Activated CD4-positive, alpha-beta T cell treated with anti-CD3 and anti-CD28 coated beads, Interleukin-2, amount 50 U/mL, for 16 hours (primary cell): ENCODE measurements around the gene SLC35F3.
A peak's percentile ranks its signal among the peaks of the same experiment; 100 is the strongest.
"Not testable (repeated sequence)": the region's sequence is repeated elsewhere in the genome, so short reads cannot be mapped to it uniquely, and the experiment has no call there.

ENCODE experiments used
- DNase-seq: peaks from one replicate; pipeline ENCODE4 v3.0.0-alpha.2; 2020

Gene SLC35F3

DNA sequence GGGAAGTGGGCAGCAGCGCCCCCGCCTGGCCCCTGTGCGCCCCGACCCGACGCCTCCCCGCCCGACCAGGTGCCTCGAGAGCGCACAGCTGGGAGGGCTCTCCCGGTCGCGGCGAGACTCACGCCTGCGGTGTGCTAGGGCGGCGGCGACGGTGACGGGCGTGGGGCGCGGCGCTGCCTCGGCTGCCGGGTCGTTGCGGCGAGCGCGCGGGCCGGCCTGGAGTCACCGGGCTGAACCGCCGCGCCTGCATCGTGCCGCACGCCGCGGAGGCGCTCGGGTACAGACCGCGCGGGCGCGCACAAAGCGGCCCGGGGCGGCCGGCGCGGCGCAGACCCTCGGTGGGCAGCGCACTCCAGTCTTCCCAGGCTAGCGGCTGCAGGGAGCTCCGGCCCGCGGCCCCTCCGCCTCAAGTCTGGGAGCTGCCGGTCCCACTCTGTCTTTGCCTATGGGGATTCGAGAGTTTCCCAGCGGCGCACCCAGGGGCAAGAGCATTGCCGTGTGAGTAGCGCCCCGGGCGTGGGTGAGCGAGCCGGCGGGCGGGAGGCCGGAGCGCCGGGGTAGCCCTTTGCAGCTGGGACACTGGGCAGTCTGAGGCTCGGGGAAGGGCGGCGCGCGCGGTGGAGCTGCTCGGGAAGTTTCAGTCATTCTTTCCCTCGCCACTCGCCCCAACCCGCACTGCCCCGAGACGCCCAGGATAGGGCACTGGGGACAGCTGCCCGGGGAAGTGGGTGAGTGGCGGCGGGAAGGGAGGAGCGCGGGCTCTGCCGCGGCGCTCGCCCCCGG is at the start of gene SLC35F3:
Gene SLC35F3, plus strand, starts transcription at position 44 of the 783 bp plus-strand sequence.
- no peak for DNase-seq

DNA sequence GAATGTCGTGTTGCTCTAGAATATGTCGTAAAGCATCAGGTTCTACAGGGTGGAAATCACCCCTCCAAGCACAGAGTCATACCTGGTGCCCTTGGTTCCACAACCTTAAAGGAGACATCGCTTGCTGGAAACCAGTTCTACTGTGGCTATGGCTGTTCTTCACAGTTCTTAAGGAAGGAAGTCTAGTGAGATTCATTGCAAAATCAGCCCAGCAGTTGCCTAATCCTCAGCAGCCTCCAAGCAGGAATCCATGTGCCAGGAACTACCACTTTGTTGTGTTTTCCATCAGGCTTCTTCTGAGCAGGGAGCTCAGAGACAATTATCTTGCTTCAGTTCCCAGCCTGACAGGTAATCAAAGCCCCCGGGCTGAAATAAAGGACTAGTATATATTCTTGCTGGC is 45.0 kb upstream of the SLC35F3 start:
- DNase-seq, result no peak

DNA sequence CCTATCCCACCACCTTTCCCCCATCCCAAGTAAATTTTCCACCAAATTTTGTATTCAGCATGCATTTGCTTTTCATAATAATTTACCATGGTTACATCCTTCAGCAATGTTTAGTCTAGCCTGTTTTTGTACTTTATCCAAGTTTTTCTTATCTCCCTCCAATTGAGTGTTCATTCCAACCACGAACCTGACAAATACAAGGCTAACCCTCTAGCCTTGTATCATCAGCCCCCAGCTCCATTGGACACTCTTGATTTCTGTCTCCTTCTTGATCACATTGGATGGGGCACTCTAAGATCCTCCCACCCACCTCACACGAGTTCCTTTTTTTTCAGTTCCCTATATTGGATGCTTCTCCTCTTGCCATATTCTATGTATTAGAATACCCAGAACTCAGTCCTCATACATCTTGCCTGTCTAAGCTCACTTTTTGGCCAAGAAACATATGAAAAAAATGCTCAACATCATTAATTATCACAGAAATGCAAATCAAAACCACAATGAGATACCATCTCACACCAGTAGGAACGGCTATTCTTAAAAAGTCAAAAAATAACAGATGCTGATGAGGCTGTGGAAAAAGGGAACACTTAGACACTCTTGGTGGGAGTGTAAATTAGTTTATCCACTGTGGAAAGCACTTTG is 40.5 kb upstream of the SLC35F3 start:
- DNase-seq, result no peak

DNA sequence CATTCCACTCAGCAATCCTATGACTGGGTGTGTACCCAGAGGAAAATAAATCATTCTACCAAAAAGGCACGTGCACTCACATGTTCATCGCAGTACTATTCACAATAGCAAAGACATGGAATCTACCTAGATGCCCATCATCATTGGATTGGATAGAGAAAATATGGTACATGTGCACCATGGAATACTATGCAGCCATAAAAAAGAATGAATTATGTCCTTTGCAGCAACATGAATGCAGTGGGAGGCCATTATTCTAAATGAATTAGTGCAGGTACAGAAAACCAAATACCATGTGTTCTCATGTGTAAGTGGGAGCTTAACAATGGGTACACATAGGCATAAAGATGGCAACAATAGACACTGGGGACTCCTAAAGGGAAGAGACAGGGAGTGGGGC is 39.9 kb upstream of the SLC35F3 start:
- DNase-seq, result no peak

DNA sequence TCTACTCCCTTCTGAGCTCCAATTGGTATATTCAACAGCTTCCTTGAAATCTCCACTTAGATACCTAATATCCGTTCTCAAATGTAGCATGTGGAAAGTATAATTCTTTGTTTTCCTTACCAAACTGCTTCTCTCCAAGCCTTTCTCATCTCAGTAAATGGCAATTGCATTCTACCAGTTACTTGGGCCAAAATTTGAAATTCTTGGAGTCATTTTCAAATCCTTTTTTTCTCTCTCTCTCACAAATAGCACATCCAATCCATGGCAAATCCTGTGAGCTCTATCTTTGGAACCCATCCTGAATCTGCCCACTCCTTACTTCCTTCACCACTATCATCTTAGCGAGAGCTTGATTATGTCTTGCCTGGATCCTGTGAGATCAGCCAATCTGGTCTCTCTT is 39.3 kb upstream of the SLC35F3 start:
- no peak for DNase-seq

DNA sequence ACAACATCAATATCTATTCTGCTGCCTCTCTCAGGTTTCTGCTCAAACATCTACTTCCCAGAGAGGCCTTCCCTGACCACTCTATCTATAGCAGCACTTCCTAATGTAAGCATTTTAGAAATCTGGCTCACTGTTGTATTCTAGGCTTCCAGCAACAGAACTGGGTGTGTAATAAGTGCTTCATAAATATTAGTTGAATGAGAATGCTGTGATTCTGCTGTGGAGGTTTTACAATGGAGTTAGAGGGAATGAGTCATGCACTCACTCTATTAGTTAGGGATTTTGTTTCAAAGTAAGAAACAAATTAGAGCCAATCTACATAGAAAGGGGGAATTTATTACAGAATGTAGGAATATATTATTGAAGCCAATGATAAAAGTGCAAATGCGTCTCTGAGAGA is 38.6 kb upstream of the SLC35F3 start:
- no peak for DNase-seq

DNA sequence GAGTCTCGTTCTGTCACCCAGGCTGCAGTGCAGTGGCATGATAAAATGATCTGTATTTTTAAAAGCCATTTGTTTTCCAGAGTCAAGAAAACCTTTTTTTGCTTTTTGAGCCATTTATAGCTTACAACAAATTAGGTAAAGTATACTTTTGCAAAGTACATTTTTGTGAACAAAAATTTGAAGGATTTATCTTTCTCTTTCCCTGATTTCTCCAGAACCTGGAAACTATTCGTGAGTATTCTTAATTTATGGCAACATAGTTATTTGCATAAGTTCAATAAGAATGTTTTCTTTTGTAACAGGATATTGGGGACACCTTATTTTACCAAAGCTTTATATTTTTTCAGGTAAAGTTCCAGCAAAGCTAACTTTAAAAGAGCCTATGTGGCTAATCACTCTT is 37.4 kb upstream of the SLC35F3 start:
- no peak for DNase-seq

DNA sequence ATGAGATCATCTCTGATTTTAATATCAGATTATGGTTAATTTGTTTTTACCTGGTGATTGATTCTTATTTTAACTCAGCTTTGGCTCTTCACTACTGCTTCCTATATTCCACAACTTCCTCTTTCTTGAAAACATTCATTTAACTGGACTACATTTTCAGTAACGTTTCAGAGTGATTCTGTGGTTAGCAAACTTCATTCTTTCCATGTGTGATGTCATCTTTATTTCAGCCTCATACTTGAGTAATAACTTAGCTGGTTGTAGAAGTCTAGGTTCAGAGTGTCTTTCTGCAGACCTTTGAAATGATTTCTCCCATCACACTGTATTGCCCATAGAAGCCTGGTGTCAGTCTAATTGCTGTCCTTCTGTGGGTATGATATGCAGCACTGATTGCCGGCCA is 36.0 kb upstream of the SLC35F3 start:
- no peak for DNase-seq

DNA sequence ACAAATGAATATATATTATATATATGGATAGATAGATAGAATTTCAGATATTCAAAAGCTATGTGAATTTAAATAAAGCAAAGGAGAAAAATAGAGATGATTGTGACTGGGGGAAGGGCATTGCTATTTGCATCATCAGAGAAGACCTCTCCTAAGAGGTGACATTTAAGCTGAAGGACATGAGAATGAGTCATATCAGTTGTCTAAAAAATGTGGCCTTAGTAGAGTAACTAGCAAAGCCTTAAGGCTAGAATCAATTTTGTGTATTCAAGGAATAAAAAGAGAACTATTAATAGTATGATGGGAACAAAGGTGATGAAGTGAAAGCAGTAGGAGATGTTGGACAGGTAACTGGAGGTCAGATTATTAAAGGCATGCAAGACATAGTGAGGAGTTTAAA is 34.8 kb upstream of the SLC35F3 start:
- no peak for DNase-seq

DNA sequence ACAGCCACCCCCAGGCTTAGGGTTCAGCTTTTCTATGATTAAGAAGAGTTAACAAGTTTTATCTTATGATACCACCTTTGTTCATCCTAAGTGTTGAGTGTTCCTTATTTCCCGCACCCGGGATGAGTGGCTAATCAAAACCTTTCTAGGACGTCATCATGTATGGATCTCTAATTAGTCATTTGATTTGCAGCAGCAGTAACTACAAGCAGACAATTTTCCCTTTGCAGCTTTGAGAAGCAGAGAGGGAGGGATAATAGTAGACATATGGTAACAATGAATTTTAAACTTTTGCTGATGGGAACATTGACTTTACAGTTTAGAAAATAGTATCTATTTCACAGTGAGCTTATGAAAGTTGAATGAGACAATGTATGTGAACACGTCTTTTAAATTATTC is 30.8 kb upstream of the SLC35F3 start:
- no peak for DNase-seq

DNA sequence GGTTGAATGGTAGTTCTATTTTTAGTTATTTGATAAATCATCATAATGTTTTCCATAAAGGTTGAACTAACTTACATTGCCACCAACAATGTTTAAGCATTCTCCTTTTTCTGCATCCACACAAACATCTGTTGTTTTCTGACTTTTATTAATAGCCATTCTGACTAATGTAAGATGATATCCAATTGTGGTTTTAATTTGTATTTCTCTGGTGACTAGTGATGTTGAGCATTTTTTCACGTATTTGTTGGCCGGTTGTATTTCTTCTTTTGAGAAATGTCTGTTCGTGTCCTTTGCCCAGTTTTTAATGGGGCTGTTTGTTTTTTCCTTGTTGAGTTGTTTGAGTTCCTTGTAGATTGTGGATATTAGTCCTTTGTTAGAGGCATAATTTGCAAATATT is 24.6 kb upstream of the SLC35F3 start:
- no peak for DNase-seq

DNA sequence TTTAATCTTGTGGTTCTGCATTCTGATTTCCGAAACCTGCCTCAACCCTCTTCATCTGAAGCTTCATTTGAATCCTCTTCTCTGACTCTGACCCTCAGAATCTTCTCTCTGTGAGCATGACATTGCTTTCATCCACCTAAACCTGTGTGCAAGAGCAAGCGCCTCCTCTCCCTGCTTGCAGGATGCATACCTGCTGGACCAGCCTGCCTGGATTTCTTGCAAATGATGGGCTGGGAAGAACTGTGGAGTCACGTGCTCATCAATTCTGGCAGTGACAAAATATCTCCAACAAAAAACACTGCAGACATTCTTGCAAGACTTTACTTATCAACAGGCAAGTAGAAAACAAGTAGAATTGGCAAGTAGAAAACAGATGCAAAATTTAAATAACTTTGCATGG is 20.8 kb upstream of the SLC35F3 start:
- no peak for DNase-seq

DNA sequence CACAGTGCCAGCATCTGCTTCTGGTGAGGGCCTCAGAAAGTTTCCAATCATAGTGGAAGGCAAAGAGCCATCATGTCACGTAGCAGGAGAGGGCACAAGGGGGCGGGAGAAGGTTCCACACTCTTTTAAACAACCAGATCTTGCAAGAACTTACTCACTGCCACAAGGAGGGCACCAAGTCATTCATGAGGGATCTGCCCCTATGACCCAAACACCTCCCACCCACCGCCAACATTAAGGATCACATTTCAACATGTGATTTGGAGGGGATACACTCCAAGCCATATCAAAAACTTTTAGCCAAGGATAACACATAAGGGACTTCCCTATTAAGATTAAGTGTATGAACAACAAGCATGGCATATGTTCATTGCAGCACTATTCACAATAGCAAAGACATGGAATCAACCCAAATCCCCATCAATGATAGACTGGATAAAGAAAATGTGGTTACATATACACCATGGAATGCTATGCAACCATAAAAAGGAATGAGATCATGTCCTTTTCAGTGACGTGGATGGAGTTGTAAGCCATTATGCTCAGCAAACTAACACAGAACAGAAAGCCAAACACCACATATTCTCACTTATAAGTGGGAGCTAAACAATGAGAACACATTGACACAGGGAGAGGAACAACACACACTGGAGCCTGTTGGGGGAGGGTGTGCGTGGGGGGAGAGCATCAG is 19.9 kb upstream of the SLC35F3 start:
- no peak for DNase-seq

DNA sequence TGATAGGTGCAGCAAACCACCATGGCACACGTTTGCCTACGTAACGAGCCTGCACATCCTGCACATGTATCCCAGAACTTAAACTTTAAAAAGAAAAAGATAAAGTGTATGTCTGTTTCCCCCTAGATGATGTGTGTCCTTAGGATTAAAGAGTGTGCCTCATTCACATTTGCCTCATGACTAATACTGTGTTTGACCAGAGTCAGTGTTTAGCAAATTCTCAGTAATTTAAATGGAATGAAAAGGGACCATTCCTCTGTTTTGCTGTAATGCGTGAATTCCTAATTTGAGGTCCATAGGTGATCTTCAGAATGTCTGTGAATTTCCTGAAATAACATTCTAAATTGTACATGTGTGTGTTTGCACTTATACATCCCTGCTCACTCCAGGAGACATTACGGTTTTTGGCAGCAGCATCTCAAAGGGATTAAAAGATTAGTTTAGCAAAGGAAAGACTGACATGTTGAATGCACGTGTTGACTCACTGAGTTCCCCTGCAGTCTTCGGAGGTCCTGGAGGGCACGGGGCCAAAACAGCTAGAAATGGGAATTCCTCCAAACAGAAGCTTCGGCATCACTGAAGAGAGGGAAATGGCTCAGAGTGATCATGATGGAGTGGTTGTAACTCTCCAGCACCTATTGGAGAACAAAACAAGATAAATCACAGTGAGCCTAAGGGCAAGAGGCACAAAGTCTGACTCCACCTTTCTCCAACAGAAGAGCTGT is 19.1 kb upstream of the SLC35F3 start:
- DNase-seq, result no peak

DNA sequence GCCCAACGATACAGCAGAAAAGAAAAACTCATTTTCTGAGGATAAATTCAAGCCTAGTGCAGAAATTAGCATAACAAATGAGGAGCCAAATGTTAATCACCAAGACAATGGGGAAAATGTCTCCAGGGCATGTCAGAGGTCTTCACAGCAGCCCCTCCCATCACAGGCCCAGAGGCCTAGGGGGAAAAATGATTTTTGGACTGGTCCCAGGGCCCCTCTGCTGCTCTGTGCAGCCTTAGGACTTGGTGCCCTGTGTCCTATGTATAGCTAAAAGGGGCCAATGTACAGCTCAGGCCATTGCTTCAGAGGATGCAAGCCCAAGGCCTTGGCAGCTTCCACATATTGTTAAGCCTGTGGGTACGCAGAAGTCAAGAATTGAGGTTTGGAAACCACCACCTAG is 13.3 kb upstream of the SLC35F3 start:
- not testable (repeated sequence) for DNase-seq

DNA sequence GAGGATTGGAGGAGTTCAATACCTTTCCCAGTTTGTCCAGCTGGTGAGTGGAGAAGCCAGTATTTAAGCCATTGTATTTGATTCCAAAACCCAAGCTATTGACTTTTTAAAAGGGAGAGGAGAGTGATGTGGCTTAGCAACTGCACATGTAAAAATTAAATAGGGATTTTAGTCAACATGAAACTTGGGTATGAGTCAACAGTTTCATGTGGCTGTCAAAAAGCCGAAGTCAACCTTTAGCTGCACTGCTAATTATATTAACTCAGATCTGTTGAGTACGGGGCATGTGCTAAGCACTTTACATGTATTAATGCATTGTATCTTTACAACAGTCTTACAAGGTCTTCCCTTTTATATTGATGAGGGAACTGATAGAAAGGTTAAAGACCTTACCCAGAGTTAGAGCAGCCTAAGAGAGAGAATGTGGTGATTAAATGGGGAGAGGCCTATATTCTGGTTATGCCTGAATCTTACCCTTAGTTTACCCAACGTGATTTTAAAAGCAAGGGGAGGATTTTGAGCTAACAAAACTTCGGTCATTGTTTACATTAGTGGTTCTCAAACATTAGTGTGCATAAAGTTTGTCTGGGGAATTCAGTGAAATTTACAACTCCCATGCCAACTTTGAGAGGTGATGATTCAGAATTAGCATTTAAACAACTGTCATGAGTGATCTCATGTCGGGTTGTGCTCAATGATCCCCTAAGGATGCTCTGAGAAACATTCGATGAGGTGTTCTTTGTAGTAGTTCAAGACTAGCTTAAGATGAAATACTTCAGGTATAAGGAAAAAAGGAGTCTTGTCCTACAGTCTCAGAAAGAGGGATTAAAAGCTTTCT is 6.9 kb upstream of the SLC35F3 start:
- peak; percentile 67 for DNase-seq

DNA sequence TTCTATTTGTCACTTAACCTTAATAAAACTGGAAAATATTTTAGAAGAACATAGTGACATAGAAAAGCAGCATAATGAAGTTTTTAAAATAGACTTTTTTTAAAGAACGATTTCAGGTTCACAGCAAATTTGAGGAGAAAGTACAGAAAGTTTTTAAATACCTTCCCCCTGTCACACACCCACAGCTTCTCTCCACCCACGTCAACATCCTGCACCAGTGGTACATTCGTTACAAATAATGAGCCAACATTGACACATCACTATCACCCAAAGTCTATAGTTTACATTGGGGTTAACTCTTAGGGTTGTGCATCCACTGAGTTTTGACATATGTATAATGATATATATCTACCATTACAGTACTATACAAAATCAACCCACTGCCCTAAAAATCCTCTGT is 3.0 kb upstream of the SLC35F3 start:
- no peak for DNase-seq

DNA sequence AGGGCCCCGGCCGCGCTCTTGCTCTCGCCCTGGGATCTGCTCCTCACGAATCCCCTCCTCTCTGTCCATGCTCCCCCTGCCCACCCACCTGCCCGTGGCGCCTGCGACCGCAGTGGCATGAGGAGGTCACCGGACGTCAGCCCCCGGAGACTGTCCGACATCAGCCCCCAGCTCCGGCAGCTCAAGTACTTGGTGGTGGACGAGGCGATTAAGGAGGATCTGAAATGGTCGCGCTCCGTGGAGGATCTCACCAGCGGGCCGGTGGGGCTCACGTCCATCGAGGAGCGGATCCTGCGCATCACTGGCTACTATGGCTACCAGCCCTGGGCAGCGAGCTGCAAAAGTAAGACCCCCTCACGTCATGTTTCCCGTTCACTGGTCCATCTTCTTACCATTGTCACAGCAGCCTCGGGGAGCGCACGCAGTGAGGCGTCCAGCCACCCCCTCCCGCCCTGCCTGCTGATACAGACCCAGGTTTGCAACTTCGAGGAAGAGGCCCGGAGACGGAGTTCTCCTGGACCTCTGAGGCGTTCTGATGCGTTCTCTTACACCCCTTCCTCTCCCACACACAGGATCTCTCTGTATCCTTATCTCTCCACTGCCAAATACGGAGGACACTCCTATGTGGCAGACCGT is 1.1 kb downstream of the SLC35F3 start:
- no peak for DNase-seq

DNA sequence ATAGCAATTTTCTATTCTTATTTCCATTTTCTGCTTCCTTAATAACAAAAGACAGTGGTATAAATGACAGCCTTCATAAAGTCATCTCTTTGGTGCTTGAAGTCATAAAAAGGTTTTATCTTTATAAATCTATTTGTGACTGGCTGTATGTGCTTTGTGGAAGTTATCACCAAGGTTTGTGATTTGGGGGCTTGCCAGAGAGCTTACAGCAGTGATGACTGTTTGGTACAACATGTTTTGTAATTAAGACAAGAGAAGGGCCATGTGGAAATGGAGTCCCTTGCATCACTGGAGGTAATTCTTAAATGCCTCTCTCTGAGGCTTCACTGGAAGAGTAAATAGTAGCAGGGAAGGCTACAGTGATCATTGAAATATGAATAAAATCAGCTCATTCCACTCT is 2.7 kb downstream of the SLC35F3 start:
- DNase-seq, result no peak

DNA sequence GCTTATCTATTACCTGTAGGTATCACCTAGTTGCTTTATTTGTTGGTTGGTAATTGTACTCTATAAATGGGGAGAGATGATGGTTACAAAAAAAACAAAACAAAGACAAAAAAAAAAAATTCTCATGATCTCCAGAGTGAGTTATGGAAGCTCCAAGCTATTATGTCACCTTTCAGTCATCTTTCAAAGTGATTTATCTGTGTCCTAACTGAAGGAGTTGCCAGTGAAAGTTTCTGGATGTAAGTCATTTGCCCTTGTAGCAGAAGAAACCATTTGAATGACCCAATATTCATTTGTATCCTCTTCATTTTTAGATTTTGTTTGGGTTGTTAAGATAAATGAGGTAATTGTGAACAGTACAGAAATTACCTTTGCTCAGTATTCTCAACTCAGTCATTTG is 3.6 kb downstream of the SLC35F3 start:
- no peak for DNase-seq

DNA sequence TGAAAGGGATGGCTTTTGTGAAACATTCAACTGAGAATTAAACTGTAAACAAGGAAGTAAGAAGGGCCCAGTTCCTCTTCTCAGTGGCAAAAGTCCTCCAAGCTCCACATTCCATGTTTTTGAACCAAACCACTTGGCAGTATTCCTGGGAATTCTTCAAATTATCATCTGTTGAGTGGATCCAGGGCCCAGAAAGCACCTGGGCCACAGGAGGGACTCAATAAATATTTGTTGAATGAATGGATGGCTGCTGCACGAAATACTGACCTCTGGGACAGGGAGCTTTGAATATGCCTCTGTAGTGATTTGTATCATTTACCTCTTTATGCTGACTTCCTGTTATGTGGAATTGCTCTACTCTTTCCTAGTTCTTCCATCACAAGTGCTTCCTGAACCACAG is 4.7 kb downstream of the SLC35F3 start:
- no peak for DNase-seq

DNA sequence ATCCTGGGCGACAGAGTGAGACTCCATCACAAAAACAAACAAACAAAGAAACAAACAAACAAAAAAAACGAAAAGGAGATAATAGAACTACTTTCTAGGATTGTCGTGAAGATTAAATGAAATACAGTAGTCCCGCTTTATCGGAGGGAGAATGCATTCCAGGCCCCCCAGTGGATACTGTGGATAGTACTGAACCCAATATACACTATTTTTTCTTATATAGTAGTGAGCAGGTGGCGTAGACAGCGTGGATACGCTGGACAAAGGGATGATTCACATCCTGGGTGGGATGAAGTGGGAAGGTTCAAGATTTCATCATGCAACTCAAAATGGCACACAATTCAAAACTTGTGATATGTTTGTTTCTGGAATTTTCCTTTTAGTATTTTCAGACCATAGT is 8.0 kb downstream of the SLC35F3 start:
- DNase-seq, result no peak
